WTC11 (cell line): ENCODE data around the gene CLEC18A. TPM values are rescaled to one million over a fixed set of nuclear protein-coding genes. Genes with fewer than 3 reads are reported as not detected.
A peak's percentile ranks its signal among the peaks of the same experiment; 100 is the strongest.

ENCODE experiments used
- ATAC-seq: fragments of 200-7000 bp; cut with Tn5 transposase; 2 replicates; pipeline ENCODE4 v1.10.0; 2021; ENCODE audit warnings: mild to moderate bottlenecking, moderate library complexity
- CTCF ChIA-PET: fragments of 300-600 bp; sonication (Branson Sonifier 250); formaldehyde crosslinking; loops from one replicate; lab custom pipeline; 2021; ENCODE audit warnings: antibody characterized with exemption; lab: Charles Lee
- POLR2A ChIA-PET: fragments of 350-600 bp; sonication (Branson Sonifier 250); formaldehyde crosslinking; loops from one replicate; lab custom pipeline; 2021; ENCODE audit warnings: antibody characterized with exemption; lab: Charles Lee
- DNase-seq: peaks from one replicate; pipeline ENCODE4 v3.0.0; 2021; ENCODE audit warnings: low spot score
- H3K27ac Mint-ChIP-seq: 2 replicates; pipeline ENCODE4 v1.8.0; 2021; ENCODE audit warnings: mixed read lengths
- H3K27me3 Mint-ChIP-seq: 2 replicates; pipeline ENCODE4 v1.8.0; 2021; ENCODE audit warnings: low read depth, mild to moderate bottlenecking, moderate library complexity, mixed read lengths
- H3K36me3 Mint-ChIP-seq: 2 replicates; pipeline ENCODE4 v1.8.0; 2021; ENCODE audit warnings: mixed read lengths
- H3K4me1 Mint-ChIP-seq: 2 replicates; pipeline ENCODE4 v1.8.0; 2022; ENCODE audit warnings: mixed read lengths
- H3K4me3 Mint-ChIP-seq: 2 replicates; pipeline ENCODE4 v1.8.0; 2021; ENCODE audit warnings: mild to moderate bottlenecking, moderate library complexity, mixed read lengths
- H3K9me3 Mint-ChIP-seq: 2 replicates; pipeline ENCODE4 v1.8.0; 2021; ENCODE audit warnings: mixed read lengths
- AR ChIP-seq: fragments of 250-450 bp; sonication (Bioruptor Pico); IDR thresholded peaks from 2 replicates; pipeline ENCODE4 v1.9.0; 2021; ENCODE audit warnings: mild to moderate bottlenecking
- ATF3 ChIP-seq: sonication (generic); formaldehyde crosslinking; conservative IDR thresholded peaks from 2 replicates; pipeline ENCODE4 v1.8.1; 2022; ENCODE audit warnings: mild to moderate bottlenecking, missing genetic modification reagents
- CDX4 ChIP-seq: fragments of 250-450 bp; sonication (Bioruptor Pico); IDR thresholded peaks from 2 replicates; pipeline ENCODE4 v1.9.0; 2021; ENCODE audit warnings: moderate library complexity, mild to moderate bottlenecking, inconsistent platforms, borderline replicate concordance
- EMX1 ChIP-seq: fragments of 250-450 bp; sonication (Bioruptor Pico); IDR thresholded peaks from 2 replicates; pipeline ENCODE4 v1.8.0; 2021; ENCODE audit warnings: mild to moderate bottlenecking
- FOXP4 ChIP-seq: sonication (generic); formaldehyde crosslinking; IDR thresholded peaks from 2 replicates; pipeline ENCODE4 v1.8.0; 2022; ENCODE audit warnings: mild to moderate bottlenecking, missing genetic modification reagents
- GRHL2 ChIP-seq: fragments of 250-450 bp; sonication (Bioruptor Pico); IDR thresholded peaks from 2 replicates; pipeline ENCODE4 v1.8.0; 2022; ENCODE audit warnings: mild to moderate bottlenecking, moderate library complexity; ENCODE audit not compliant: insufficient replicate concordance, severe bottlenecking
- GTF2I ChIP-seq: fragments of 250-450 bp; sonication (Bioruptor Pico); conservative IDR thresholded peaks from 2 replicates; pipeline ENCODE4 v1.4.0; 2021; ENCODE audit warnings: mild to moderate bottlenecking
- IRF1 ChIP-seq: sonication (generic); formaldehyde crosslinking; IDR thresholded peaks from 2 replicates; pipeline ENCODE4 v1.8.0; 2023; ENCODE audit warnings: missing genetic modification reagents
- JUN ChIP-seq: sonication (generic); formaldehyde crosslinking; IDR thresholded peaks from 2 replicates; pipeline ENCODE4 v1.8.0; 2023; ENCODE audit warnings: mild to moderate bottlenecking, missing genetic modification reagents
- KAT7 ChIP-seq: sonication (generic); formaldehyde crosslinking; IDR thresholded peaks from 2 replicates; pipeline ENCODE4 v1.8.1; 2023; ENCODE audit warnings: missing genetic modification reagents, mild to moderate bottlenecking, borderline replicate concordance
- MYBL2 ChIP-seq: sonication (generic); formaldehyde crosslinking; IDR thresholded peaks from 2 replicates; pipeline ENCODE4 v1.8.1; 2023; ENCODE audit warnings: mild to moderate bottlenecking, moderate library complexity, missing genetic modification reagents
- NFATC4 ChIP-seq: fragments of 250-450 bp; sonication (Bioruptor Pico); IDR thresholded peaks from 2 replicates; pipeline ENCODE4 v1.9.0; 2021; ENCODE audit warnings: mild to moderate bottlenecking
- PRRX2 ChIP-seq: fragments of 250-450 bp; sonication (Bioruptor Pico); IDR thresholded peaks from 2 replicates; pipeline ENCODE4 v1.8.0; 2021; ENCODE audit warnings: mild to moderate bottlenecking
- RORB ChIP-seq: fragments of 250-450 bp; sonication (Bioruptor Pico); IDR thresholded peaks from 2 replicates; pipeline ENCODE4 v1.9.0; 2021; ENCODE audit warnings: mild to moderate bottlenecking
- SP1 ChIP-seq: sonication (generic); formaldehyde crosslinking; conservative IDR thresholded peaks from 2 replicates; pipeline ENCODE4 v1.8.1; 2022; ENCODE audit warnings: missing genetic modification reagents
- USF2 ChIP-seq: sonication (generic); formaldehyde crosslinking; IDR thresholded peaks from 2 replicates; pipeline ENCODE4 v1.8.1; 2023; ENCODE audit warnings: mild to moderate bottlenecking, missing genetic modification reagents, moderate library complexity
- ZMAT4 ChIP-seq: fragments of 250-450 bp; sonication (Bioruptor Pico); IDR thresholded peaks from 2 replicates; pipeline ENCODE4 v1.9.0; 2021; ENCODE audit warnings: mild to moderate bottlenecking
- ZNF219 ChIP-seq: sonication (generic); formaldehyde crosslinking; IDR thresholded peaks from 2 replicates; pipeline ENCODE4 v1.8.0; 2023; ENCODE audit warnings: missing genetic modification reagents, mild to moderate bottlenecking, borderline replicate concordance
- ZNF396 ChIP-seq: fragments of 250-450 bp; sonication (Bioruptor Pico); IDR thresholded peaks from 2 replicates; pipeline ENCODE4 v1.8.0; 2021; ENCODE audit warnings: mild to moderate bottlenecking, moderate library complexity, borderline replicate concordance
- ZNF425 ChIP-seq: fragments of 250-450 bp; sonication (Bioruptor Pico); conservative IDR thresholded peaks from 2 replicates; pipeline ENCODE4 v1.9.0; 2021; ENCODE audit warnings: mild to moderate bottlenecking
- total RNA-seq: library from RNA; stranded (reverse); gene quantifications from 3 replicates; pipeline ENCODE4 v1.2.3, GENCODE V29; 2021

CLEC18A gene
- total RNA-seq, 1 experiment from 2014 or later = 0.26 TPM

- TF ChIP-seq AR (CRISPR knock-in tag) (no peak), GTF2I (CRISPR knock-in tag) (no peak), EMX1 (CRISPR knock-in tag) (no peak), JUN (CRISPR knock-in tag) (no peak), USF2 (no peak), ZNF219 (CRISPR knock-in tag) (no peak), PRRX2 (no peak)
- TF ChIP-seq, all 79 proteins: peak for 0
Observed at GRCh38 chr16:69925311-69925710, 25.8 kb upstream of the CLEC18A start (continued).

- H3K27ac Mint-ChIP-seq = peak overlapping the region; percentile 77; the same call in 1 of the 2 replicates
- CTCF ChIA-PET = interaction anchor here (1.9 kb wide), 1 partner anchor 131 kb away, joined by 5 read pairs; no protein-coding TSS in a partner anchor
- peaks cover 3% of the 10 kb centered on the region for H3K36me3 Mint-ChIP-seq
- no peak overlapping the region for H3K4me3 Mint-ChIP-seq
- POLR2A ChIA-PET = no interaction called here
- no peaks in the 10 kb centered on the region for H3K9me3 Mint-ChIP-seq
- no peaks in the 10 kb centered on the region for H3K27me3 Mint-ChIP-seq
- ATAC-seq = no peak
- DNase-seq = no peak
- peaks cover 31% of the 10 kb centered on the region for H3K4me1 Mint-ChIP-seq
- TF ChIP-seq ATF3 (no peak), RORB (no peak), ZNF396 (CRISPR knock-in tag) (no peak), MYBL2 (CRISPR knock-in tag) (no peak), ZNF425 (CRISPR knock-in tag) (no peak), CDX4 (CRISPR knock-in tag) (no peak), ZMAT4 (CRISPR knock-in tag) (no peak), IRF1 (CRISPR knock-in tag) (no peak), NFATC4 (CRISPR knock-in tag) (no peak), SP1 (CRISPR knock-in tag) (no peak), GRHL2 (no peak), USF2 (no peak), FOXP4 (CRISPR knock-in tag) (no peak), KAT7 (CRISPR knock-in tag) (no peak), EMX1 (CRISPR knock-in tag) (no peak)
- TF ChIP-seq, all 79 proteins: peak for 0
Observed at GRCh38 chr16:69926241-69926640, 24.9 kb upstream of the CLEC18A start.
